ENCODE data around the gene GTF2H4.
A peak's percentile ranks its signal among the peaks of the same experiment; 100 is the strongest.
"Not testable (repeated sequence)": the region's sequence is repeated elsewhere in the genome, so short reads cannot be mapped to it uniquely, and the experiment has no call there.

Gene GTF2H4

GRCh38 chr6:30907758-30908591 lies at the start of gene GTF2H4:
Gene GTF2H4 (plus strand): TSS chr6:30908207.
- peak; percentile 99 for DNase-seq

DNA sequence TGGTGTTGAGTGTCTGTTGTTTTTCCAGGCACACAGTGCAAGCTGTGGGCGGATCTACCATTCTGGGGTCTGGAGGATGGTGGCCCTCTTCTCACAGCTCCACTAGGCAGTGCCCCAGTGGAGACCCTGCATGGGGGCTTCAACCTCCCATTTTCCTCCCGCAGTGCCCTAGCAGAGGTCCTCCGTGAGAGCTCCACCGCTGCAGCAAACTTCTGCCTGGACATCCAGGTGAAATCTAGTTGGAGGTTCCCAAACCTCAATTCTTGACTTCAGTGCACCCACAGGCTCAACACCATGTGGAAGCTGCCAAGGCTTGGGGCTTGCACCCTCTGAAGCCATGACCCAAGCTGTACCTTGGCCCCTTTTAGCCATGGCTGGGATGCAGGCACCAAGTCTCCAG lies 48.3 kb upstream of the GTF2H4 start:
- DNase-seq, result not testable (repeated sequence)

DNA sequence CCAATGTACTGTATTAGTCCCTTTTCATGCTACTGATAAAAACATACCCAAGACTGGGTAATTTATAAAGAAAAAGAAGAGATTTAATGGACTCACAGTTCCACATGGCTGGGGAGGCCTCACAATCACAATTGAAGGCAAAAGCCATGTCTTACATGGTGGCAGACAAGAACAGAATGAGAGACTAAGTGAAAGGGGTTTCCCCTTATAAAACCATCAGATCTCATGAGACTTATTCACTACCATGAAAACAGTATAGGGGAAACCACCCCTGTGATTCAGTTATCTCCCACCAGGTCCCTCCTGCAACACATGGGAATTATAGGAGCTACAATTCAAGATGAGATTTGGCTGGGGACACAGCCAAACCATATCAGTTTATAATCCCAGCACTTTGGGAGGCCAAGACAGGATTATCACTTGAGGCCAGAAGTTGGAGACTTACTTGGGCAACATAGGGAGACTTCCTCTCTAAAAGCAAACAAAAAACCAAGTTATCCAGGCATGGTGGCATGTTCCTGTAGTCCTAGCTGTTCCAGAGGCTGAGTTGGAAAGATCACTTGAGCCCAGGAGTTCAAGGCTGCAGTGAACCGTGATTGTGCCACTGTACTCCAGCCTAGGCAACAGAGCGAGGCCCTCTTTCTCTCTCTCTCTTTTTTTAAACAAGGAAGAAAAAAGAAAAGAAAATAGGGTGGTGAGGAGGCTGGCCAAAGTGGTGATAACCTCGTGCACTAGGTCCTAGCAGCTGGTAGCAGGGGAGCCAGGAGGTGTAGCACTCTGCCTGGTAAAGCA lies 46.6 kb upstream of the GTF2H4 start:
- no peak for DNase-seq

DNA sequence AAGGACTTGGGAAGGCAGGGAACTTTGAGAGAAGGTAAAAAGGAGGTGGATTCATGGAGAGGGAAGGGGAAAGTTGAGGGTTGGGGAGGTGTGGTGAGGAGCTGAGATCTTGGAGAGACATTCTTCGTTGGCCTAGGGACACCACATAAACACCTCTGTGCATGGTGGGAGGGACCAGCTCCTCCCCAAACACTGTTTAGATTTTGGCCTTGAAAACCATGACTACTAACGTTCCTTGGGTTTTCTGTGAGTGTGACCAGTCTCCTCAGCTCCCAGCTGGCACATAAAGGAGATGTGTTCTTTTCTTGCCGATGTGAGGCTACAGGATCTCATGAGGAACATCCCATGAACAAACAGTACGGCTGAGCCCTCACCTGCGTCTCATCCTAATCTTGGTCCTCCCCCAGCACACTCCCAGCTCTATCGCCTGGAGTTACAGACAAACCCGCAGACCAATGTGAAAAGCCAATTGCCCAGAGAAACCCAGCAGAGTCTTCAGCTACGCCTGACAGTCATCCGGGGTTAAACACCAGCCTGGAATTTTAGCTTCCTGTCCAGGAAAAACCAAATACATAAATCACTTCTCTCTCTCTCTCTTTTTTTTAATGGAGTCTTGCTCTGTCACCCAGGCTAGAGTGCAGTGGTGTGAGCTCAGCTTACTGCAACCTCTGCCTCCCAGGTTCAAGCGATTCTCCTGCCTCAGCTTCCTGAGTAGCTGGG lies 45.7 kb upstream of the GTF2H4 start:
- DNase-seq, result no peak

GRCh38 chr6:30864325-30864724 lies 43.7 kb upstream of the GTF2H4 start:
- DNase-seq, result no peak

DNA sequence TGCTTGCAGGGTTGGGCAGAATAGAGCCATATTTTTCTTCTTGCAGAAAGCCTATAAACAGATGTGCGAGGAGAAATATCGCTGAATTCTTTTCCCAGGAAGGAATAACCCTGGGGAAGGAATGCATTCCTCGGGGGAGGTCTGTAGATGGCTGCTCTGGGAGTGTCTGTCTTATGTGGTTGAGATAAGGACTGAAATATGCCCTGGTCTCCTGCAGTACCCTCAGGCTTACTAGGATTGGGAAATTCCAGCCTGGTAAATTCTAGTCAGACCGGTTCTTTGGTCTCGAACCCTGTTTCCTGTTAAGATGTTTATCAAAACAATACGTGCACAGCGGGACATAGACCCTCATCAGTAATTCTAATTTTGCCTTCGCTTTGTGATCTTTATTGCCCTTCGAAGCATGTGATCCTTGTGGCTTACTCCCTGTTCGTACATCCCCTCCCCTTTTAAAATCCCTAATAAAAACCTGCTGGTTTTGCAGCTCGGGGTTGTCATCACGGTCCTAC lies 38.7 kb upstream of the GTF2H4 start:
- DNase-seq, result not testable (repeated sequence)

DNA sequence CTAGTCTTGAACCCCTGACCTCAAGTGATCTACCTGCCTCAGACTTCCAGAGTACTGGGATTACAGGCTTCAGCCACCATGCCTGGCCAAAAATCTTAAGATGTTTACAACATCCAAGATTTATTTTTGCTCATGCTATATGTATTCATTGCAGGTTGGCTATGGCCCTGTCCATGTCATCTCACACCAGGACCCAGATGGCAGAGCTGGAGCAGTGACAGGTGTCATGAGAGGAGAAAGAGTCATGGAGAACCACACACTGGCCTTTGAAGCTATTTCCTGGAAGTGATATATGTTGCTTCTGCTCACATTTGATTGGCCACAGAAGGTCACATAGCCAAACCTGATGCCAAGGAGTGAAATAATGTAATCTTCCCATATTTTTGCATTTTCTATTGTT lies 37.5 kb upstream of the GTF2H4 start:
- no peak for DNase-seq

GRCh38 chr6:30871592-30872183 lies 36.3 kb upstream of the GTF2H4 start:
- DNase-seq, result no peak

DNA sequence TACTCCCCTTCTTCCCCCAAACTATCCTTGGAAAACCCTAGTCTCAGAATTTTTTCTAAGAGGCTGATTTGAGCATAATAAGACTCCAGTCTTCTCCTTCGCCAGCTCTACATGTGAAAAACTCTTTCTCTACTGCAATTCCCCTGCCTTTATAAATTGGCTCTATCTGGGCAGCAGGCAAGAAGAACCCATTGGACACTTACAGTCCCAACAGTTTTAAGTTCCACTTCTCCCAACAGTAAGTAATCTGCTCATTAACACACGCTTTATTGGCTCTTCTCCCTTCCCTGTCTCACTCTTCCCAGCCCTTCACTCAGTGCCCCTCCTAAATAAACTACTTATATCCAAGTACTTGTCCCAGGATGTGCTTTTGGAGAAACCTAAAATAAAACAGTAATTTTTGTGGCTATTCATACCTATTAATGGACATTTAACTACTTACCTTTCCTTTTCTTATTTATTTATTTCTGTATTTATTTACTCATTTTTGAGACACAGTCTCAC lies 34.8 kb upstream of the GTF2H4 start:
- no peak for DNase-seq

GRCh38 chr6:30873795-30874194 lies 34.2 kb upstream of the GTF2H4 start:
- not testable (repeated sequence) for DNase-seq

DNA sequence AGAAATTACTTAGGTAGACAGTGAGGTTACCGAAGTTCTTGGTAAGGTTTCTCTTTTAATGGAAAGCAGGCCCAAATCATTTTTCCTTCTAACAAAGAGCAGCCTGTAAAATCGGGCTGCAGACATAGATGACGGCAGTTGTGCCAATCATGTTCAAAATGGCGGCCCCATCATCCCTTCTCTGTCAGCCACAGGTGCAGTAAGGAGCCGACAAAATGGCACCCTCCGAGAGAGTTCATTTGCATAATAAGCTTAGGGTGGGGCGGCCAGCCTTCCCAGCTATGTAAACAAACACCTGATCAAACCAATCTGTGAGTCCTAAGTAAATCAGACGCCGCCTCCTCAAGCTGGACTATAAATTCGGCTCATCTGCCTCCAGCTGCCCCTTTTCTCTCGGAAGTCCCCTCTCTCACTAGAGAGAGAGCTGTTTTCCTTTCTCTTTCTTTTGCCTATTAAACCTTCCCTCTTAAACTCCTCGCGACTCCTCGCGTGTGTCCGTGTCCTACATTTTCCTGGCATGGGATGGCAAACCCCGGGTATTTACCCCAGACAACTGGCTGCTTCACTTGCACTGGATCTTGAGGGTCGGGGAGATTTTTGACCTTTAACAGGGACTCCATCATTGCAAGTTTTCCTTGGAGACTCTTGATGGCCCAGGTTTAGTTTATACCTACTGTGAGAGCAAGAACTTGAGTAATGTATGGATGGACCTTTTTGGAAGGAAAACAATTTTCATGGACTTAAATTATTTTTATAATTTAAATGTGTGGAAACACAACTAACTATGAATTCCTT lies 32.6 kb upstream of the GTF2H4 start:
- no peak for DNase-seq

GRCh38 chr6:30876039-30876730 lies 31.8 kb upstream of the GTF2H4 start:
- peak; percentile 18 for DNase-seq

GRCh38 chr6:30877419-30878262 lies 30.4 kb upstream of the GTF2H4 start:
- DNase-seq, result peak; percentile 68

DNA sequence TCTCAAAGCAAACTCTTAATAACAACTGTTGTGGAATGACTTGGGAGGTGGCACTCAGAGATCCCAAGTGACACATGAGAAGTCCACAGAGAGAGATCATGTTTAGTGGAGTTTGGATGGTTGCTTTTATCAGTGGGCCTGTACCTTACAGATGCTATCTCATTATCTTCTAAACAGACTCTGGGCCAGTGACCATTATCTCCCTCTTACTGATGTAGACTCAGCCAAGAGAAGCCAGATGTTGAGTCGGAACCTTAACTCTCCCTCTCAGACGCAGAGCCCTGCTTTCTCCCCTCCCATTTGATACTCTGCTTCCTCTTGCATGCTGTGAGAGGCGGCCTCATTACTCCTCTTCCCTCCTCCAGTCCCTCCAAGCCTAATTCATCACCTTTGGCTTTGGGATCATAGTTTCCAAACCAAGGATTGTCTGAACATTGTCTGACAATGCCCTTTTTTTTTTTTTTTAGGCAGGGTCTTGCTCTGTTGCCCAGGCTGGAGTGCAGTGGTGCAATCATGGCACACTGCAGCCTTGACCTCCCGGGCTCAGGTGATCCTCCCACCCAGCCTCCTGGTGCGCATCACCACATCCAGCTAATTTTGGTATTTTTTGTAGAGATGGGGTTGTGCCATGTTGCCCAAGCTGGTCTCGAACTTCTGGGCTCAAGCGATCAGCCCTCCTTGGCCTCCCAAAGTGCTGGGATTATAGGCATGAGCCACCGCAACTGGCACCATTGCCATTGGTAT lies 28.2 kb upstream of the GTF2H4 start:
- no peak for DNase-seq

DNA sequence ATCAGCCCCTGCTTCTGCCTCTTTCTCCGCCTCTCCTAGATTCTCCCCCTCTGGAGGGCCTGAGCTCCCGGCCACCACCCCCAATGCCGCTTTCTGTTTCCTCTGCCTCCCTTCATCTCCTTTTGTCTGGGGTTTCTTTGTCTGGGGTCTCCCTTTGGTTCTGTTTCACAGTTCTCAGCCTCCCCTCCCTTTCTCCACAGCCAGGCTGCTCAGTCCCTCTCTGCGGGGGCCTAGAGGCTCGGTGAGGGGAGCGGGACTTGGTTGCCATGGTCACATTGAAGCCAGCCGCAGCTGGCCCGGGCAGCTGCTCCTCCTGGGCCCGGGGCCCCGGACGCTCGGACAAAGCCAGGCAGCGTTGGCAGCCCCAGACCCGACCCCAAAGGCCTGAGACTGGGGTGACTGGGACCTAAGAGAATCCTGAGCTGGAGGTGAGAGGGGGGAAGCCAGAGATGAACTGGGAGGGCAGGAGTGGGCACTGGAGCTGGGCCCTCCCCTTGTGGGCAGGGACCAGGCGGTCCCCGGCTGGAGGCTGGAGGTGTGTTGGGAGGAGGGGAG lies 27.2 kb upstream of the GTF2H4 start:
- DNase-seq, result no peak

- DNase-seq, result no peak
Observed at GRCh38 chr6:30881392-30882203, 26.4 kb upstream of the GTF2H4 start.

GRCh38 chr6:30882204-30882758 lies 25.7 kb upstream of the GTF2H4 start:
- no peak for DNase-seq

All from kidney glomerular epithelial cell (primary cell).